ENCODE results near the gene LAT. TPM values are rescaled to one million over a fixed set of nuclear protein-coding genes. Genes with fewer than 3 reads are reported as not detected.

Gene LAT
- total and polyA plus RNA-seq, 5 donors from 2014 or later, result 282 to 429 (median 291) TPM

Other genes starting within 250 kb of the LAT start
- 5.8 TPM for gene NPIPB9, start 233.3 kb upstream of the LAT start, total RNA-seq
- gene NPIPB9, start 233.3 kb upstream of the LAT start, polyA plus RNA-seq, result under 1 TPM in 2 of 4 donors, not detected in 2; 0.20 to 0.23 TPM
- gene ATXN2L, start 162.1 kb upstream of the LAT start, total RNA-seq, result 342 TPM
- gene ATXN2L, start 162.1 kb upstream of the LAT start, polyA plus RNA-seq, result 10 to 100 TPM; 11.0 to 20.8 (median 11.6) TPM
- 98.4 TPM for gene TUFM, start 138.7 kb upstream of the LAT start, total RNA-seq
- gene TUFM, start 138.7 kb upstream of the LAT start, polyA plus RNA-seq, result 100 to 1,000 TPM; 125 to 165 (median 147) TPM
- 73.8 TPM for gene SH2B1, start 121.2 kb upstream of the LAT start, total RNA-seq
- 1 to 10 TPM; 1.5 to 2.4 (median 1.9) TPM for gene SH2B1, start 121.2 kb upstream of the LAT start, polyA plus RNA-seq
- gene ATP2A1, start 106.6 kb upstream of the LAT start, total RNA-seq, result 1.4 TPM
- gene ATP2A1, start 106.6 kb upstream of the LAT start, polyA plus RNA-seq, result not detected
- 28.2 TPM for gene RABEP2, start 59.8 kb upstream of the LAT start, total RNA-seq
- gene RABEP2, start 59.8 kb upstream of the LAT start, polyA plus RNA-seq, result 1 to 10 TPM; 2.9 to 3.9 (median 3.4) TPM
- 0.52 TPM for gene CD19, start 53.1 kb upstream of the LAT start, total RNA-seq
- 1 to 10 TPM in 1 of 4 donors, not detected in 3; 2.8 TPM for gene CD19, start 53.1 kb upstream of the LAT start, polyA plus RNA-seq
- gene NFATC2IP, start 34.1 kb upstream of the LAT start, total RNA-seq, result 96.2 TPM
- 10 to 100 TPM; 22.9 to 30.3 (median 24.9) TPM for gene NFATC2IP, start 34.1 kb upstream of the LAT start, polyA plus RNA-seq
- 24.5 TPM for gene SPNS1, start 10.3 kb upstream of the LAT start, total RNA-seq
- gene SPNS1, start 10.3 kb upstream of the LAT start, polyA plus RNA-seq, result 10 to 100 TPM; 22.3 to 32.9 (median 25.2) TPM